ENCODE data around the gene DPEP2. TPM values are rescaled to one million over a fixed set of nuclear protein-coding genes. Genes with fewer than 3 reads are reported as not detected.

The DPEP2 gene
- total RNA-seq, 4 donors from 2014 or later, result 0.26 to 0.38 TPM; not detected in 2

DNA sequence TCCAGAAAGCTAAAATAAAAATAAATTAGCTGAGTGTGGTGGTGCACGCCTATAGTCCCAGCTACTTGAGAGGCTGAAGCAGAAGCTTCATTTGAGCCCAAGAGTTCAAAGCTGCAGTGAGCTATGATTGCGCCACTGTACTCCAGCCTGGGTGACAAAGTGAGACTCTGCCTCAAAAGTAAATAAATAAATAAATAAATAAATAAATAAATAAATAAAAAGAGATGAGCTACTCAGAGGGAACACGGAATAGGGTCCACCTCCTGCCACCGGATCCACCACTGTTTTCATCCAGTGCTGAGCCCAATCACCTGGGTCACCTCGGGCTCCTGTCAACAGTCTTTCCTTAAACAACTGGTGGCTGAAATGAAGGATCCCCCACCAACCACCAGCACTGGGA, 12.3 kb downstream of the DPEP2 start:
- TF ChIP-seq, protein P1, sequence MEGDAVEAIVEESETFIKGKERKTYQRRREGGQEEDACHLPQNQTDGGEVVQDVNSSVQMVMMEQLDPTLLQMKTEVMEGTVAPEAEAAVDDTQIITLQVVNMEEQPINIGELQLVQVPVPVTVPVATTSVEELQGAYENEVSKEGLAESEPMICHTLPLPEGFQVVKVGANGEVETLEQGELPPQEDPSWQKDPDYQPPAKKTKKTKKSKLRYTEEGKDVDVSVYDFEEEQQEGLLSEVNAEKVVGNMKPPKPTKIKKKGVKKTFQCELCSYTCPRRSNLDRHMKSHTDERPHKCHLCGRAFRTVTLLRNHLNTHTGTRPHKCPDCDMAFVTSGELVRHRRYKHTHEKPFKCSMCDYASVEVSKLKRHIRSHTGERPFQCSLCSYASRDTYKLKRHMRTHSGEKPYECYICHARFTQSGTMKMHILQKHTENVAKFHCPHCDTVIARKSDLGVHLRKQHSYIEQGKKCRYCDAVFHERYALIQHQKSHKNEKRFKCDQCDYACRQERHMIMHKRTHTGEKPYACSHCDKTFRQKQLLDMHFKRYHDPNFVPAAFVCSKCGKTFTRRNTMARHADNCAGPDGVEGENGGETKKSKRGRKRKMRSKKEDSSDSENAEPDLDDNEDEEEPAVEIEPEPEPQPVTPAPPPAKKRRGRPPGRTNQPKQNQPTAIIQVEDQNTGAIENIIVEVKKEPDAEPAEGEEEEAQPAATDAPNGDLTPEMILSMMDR (IDR thresholded peaks at IDR 0.05 in 4 of 5, conservative IDR thresholded peaks at IDR 0.05 in 1 of 5), result no peak
- no peak for TF ChIP-seq POLR2A (IDR thresholded peaks at IDR 0.05)
- in situ Hi-C loops (cut with MboI; ENCODE audit: low sequenced_read_pairs in 4 of 4), result no loop called here
- H3K4me3 ChIP-seq, result no peak overlapping the region
- H3K9me3 ChIP-seq, result no peaks in the 10 kb centered on the region
- intact Hi-C loops (cut with DNase I; ENCODE audit: low total_unique reads), result loop anchor here (1.0 to 2.0 kb wide), 2 partner anchors 20 to 94 kb away; partner anchors contain the start of gene PSKH1
- ATAC-seq (peak in 1 of 2 donors; percentile 3), DNase-seq (no peak)
- H3K27me3 ChIP-seq, result no peaks in the 10 kb centered on the region
- no peaks in the 10 kb centered on the region for H3K36me3 ChIP-seq
- peak overlapping the region; percentile 83 to 93 (median 92) for H3K27ac ChIP-seq
- H3K4me1 ChIP-seq, result peaks cover 64 to 65% of the 10 kb centered on the region in 2 donors

DNA sequence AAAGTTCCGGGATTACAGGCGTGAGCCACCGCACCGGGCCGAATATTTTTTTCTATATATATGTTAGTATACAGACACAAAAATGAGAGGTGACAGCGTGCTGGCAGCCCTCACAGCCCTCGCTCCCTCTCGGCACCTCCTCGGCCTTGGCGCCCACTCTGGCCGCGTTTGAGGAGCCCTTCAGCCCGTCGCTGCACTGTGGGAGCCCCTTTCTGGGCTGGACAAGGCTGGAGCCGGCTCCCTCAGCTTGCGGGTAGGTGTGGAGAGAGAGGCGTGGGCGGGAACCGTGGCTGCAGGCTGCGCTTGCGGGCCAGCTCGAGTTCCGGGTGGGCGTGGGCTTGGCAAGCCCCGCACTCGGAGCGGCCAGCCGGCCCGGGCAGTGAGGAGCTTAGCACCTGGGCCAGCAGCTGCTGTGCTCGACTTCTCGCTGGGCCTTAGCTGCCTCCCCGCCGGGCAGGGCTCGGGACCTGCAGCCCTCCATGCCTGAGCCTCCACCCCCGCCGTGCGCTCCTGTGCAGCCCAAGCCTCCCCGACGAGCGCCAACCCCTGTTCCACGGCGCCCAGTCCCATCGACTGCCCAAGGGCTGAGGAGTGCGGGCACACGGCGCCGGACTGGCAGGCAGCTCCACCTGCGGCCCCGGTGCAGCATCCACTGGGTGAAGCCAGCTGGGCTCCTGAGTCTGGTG, 17.1 kb downstream of the DPEP2 start:
- H3K36me3 ChIP-seq, result no peaks in the 10 kb centered on the region
- no peak overlapping the region for H3K27ac ChIP-seq
- TF ChIP-seq POLR2A (IDR thresholded peaks at IDR 0.05), result no peak
- H3K4me3 ChIP-seq, result no peak overlapping the region
- no peak for ATAC-seq
- peaks cover 32% of the 10 kb centered on the region in 2 donors for H3K4me1 ChIP-seq
- DNase-seq, result no peak
- intact Hi-C loops (cut with DNase I; ENCODE audit: low total_unique reads) (no loop called here), in situ Hi-C loops (cut with MboI; ENCODE audit: low sequenced_read_pairs in 4 of 4) (no loop called here)
- no peaks in the 10 kb centered on the region for H3K9me3 ChIP-seq
- no peaks in the 10 kb centered on the region for H3K27me3 ChIP-seq

DNA sequence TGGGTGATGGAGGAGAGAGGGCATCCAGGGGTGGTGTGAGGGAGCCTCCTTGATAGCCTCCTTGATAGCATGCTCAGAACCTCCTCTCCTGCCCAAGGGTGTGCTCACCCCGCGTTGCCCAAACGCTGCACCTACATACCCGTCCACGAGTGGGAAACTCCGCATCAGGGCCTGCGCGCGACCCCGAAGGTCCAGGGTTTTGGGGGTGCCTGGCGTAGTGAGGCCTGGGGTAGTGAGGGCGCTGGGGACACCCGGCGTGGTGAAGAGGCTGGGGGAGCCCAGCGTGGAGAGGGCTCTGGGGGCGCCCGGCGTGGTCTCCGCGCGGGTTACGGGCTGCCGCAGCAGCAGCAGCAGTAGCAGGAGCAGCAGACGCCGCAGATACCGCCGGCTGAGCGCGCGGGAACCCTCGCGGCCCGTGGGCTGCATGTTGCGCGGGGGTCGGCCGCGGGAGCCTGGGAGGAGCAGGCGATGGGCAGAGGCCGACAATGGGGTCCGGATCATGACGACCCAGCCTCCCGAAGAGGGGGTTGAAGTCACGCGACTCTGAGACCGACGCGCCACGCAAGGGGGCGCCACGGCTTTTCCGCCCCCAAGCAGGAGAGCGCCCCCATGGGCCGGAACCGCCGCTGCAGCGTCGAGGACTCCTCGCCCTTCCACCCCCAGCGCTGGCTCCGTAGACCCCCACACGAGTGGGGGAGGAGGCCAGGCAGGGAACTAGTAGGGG, 19.2 kb downstream of the DPEP2 start, which contains the start of gene DPEP3:
Gene DPEP3 (minus strand): TSS at position 545 of the 724 bp plus-strand sequence. CDS start 119 bp downstream, at position 426.
- Histone ChIP-seq H3K27ac (no peak within 1 kb of the TSS), H3K36me3 (no peaks in the 10 kb centered on the region), H3K4me1 (peaks cover 11 to 18% of the 10 kb centered on the region in 2 donors), H3K27me3 (no peaks in the 10 kb centered on the region), H3K4me3 (no peak within 1 kb of the TSS), H3K9me3 (no peaks in the 10 kb centered on the region)
- no peak for TF ChIP-seq POLR2A (IDR thresholded peaks at IDR 0.05)
- TF ChIP-seq, protein P1 (IDR thresholded peaks at IDR 0.05 in 4 of 5, conservative IDR thresholded peaks at IDR 0.05 in 1 of 5), result peak in 1 of 5 experiments; percentile 16
- in situ Hi-C loops (cut with MboI; ENCODE audit: low sequenced_read_pairs in 4 of 4) (no loop called here), intact Hi-C loops (cut with DNase I; ENCODE audit: low total_unique reads) (no loop called here)
- no peak for DNase-seq
- no peak for ATAC-seq

DNA sequence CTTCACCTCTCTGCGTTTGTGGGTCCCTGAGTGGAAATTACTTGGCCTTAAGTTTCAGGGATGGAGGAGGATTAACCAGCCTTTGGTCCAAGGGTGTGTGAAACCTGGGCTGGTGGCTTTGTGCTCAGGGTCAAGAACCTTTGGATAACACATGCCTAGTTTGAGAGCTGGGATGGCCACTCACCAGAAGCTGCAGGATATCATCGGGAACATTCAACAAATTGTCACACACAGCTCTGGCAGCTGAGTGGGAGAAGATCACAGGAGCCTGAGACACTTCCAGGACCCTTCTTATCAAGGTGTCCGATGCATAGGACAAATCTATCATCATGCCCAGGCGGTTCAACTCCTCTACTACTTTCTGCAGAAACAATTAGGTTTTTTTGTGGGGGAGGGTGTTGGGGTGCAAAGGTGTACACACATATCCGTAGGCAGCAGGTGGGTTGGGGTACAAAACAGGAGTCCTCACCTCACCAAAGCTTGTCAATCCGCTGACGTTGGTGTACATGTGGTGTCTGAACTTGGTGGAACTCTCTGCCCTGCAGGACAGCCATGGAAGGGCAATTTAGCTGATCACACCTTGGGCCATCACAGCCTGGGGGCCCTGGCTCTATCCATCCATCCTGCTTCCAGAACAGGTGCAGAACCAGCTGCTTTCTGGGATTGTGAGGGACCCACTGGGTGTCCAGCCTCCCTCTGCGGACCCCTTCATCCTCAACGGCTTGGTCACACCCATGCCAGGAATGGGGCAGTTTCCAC, 21.6 kb downstream of the DPEP2 start:
- Histone ChIP-seq H3K27ac (no peak overlapping the region), H3K36me3 (no peaks in the 10 kb centered on the region), H3K9me3 (no peaks in the 10 kb centered on the region), H3K27me3 (no peaks in the 10 kb centered on the region), H3K4me3 (no peak overlapping the region), H3K4me1 (no peaks in the 10 kb centered on the region)
- in situ Hi-C loops (cut with MboI; ENCODE audit: low sequenced_read_pairs in 4 of 4), result no loop called here
- intact Hi-C loops (cut with DNase I; ENCODE audit: low total_unique reads), result no loop called here
- DNase-seq, result no peak
- ATAC-seq, result no peak
- TF ChIP-seq, protein P1 (IDR thresholded peaks at IDR 0.05 in 4 of 5, conservative IDR thresholded peaks at IDR 0.05 in 1 of 5), result no peak
- TF ChIP-seq POLR2A (IDR thresholded peaks at IDR 0.05), result no peak

DNA sequence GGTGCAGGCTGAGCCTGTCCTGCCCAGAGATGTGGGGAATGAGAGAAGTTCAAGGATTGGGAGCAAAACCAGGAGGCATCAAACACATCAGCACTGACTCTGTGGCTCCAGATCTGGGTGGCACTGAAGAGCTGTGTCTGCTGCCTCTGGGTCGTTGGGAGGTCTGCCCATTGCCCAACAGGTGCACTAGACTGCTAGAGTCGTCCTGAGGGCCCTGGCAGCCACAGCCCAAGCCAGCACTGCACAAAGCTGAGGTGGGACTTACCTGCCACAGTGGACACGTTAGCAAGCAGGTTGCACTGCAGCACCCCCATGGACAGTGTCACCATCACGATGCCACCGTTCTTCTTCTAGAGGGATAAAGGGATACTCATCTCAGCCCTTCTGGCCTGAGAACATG, 22.3 kb downstream of the DPEP2 start:
- DNase-seq (no peak), ATAC-seq (no peak)
- Histone ChIP-seq H3K4me1 (no peaks in the 10 kb centered on the region), H3K4me3 (no peak overlapping the region), H3K36me3 (no peaks in the 10 kb centered on the region), H3K27me3 (no peaks in the 10 kb centered on the region), H3K27ac (no peak overlapping the region), H3K9me3 (no peaks in the 10 kb centered on the region)
- in situ Hi-C loops (cut with MboI; ENCODE audit: low sequenced_read_pairs in 4 of 4) (no loop called here), intact Hi-C loops (cut with DNase I; ENCODE audit: low total_unique reads) (no loop called here)
- no peak for TF ChIP-seq POLR2A (IDR thresholded peaks at IDR 0.05)
- TF ChIP-seq, protein P1 (IDR thresholded peaks at IDR 0.05 in 4 of 5, conservative IDR thresholded peaks at IDR 0.05 in 1 of 5), result no peak
